Uterine smooth muscle cell (primary cell): Measurements from ENCODE around the gene TATDN2. TPM values are rescaled to one million over a fixed set of nuclear protein-coding genes. Genes with fewer than 3 reads are reported as not detected.

Experiments
- total RNA-seq: library from RNA; depleted of rRNA; stranded (reverse); fragments of >200 nt; gene quantifications from 2 replicates; pipeline ENCODE4 v1.2.3, GENCODE V29; 2014

TATDN2 gene
- 12.9 and 15.7 TPM in 2 replicates for total RNA-seq

GRCh38 chr3:10248184-10248983 lies at the start of gene TATDN2:
TATDN2 (plus strand) TSS chr3:10248459; CDS start chr3:10249201, 742 bp downstream.

GRCh38 chr3:10292505-10293419 lies 44.5 kb downstream of the TATDN2 start, which contains the start of gene GHRL:
GHRL (minus strand) TSS chr3:10292947; CDS start chr3:10290180, 2,767 bp downstream.

Other genes starting within 250 kb of the TATDN2 start
- 9.6 and 43.9 TPM in 2 replicates for gene FANCD2, start 222.0 kb upstream of the TATDN2 start, total RNA-seq
- gene FANCD2OS, start 140.2 kb upstream of the TATDN2 start, total RNA-seq, result not detected in 2 replicates
- 83.0 and 109 TPM in 2 replicates for gene BRK1, start 132.8 kb upstream of the TATDN2 start, total RNA-seq
- gene VHL, start 106.7 kb upstream of the TATDN2 start, total RNA-seq, result 34.2 and 41.0 TPM in 2 replicates
- 4.9 and 6.2 TPM in 2 replicates for gene IRAK2, start 83.5 kb upstream of the TATDN2 start, total RNA-seq
- gene GHRL, start 44.5 kb downstream of the TATDN2 start, total RNA-seq, result 0.25 TPM in 1 of 2 replicates, not detected in the other
- 307 and 372 TPM in 2 replicates for gene SEC13, start 72.7 kb downstream of the TATDN2 start, total RNA-seq